NB4 (cell line): ENCODE results near the gene HSD11B1L.
A peak's percentile ranks its signal among the peaks of the same experiment; 100 is the strongest.

Source experiments
- DNase-seq: peaks from one replicate; pipeline ENCODE4 v3.0.0; 2010; ENCODE audit warnings: low read depth
- H3K4me3 ChIP-seq: one replicate; pipeline ENCODE4 v1.5.1; 2011; ENCODE audit warnings: mild to moderate bottlenecking, low read depth, low read length, moderate library complexity
- CTCF ChIP-seq: IDR thresholded peaks from one replicate; pipeline ENCODE4 v1.5.1; 2012; ENCODE audit warnings: low read depth, low read length
- MAX ChIP-seq: IDR thresholded peaks from 2 replicates; pipeline ENCODE4 v1.6.1; 2011; ENCODE audit warnings: low read depth, low read length
- MYC ChIP-seq: IDR thresholded peaks from 2 replicates; pipeline ENCODE4 v1.6.1; 2011; ENCODE audit warnings: low read depth, low read length
- POLR2A ChIP-seq: IDR thresholded peaks from 2 replicates; pipeline ENCODE4 v1.6.1; 2011; ENCODE audit warnings: mild to moderate bottlenecking; ENCODE audit not compliant: insufficient read length; ENCODE audit errors: extremely low read depth

HSD11B1L gene

GRCh38 chr19:5714816-5715215 lies 34.0 kb downstream of the HSD11B1L start:
- DNase-seq, result no peak
- TF ChIP-seq CTCF (no peak), MYC (no peak), MAX (no peak), POLR2A (no peak)
- H3K4me3 ChIP-seq, result no peak overlapping the region

GRCh38 chr19:5717215-5717935 lies 36.5 kb downstream of the HSD11B1L start:
- no peak for DNase-seq
- peak overlapping the region; percentile 90 for H3K4me3 ChIP-seq

GRCh38 chr19:5718037-5718578 lies 37.3 kb downstream of the HSD11B1L start:
- TF ChIP-seq MYC (no peak), POLR2A (no peak), MAX (no peak), CTCF (no peak)
- peak; percentile 20 for DNase-seq
- H3K4me3 ChIP-seq, result peak overlapping the region; percentile 90

More at GRCh38 chr19:5717215-5717935, 36.5 kb downstream of the HSD11B1L start:
- no peak for TF ChIP-seq MAX
- no peak for TF ChIP-seq MYC
- TF ChIP-seq CTCF, result no peak
- no peak for TF ChIP-seq POLR2A

GRCh38 chr19:5718579-5719273 lies 37.9 kb downstream of the HSD11B1L start:
- DNase-seq, result peak; percentile 77
- H3K4me3 ChIP-seq, result peak overlapping the region; percentile 90
- TF ChIP-seq CTCF, result no peak
- peak; percentile 14; the same call in 1 of the 2 replicates for TF ChIP-seq MYC
- TF ChIP-seq POLR2A, result peak; percentile 36
- TF ChIP-seq MAX, result no peak

- peak overlapping the region; percentile 90 for H3K4me3 ChIP-seq
- TF ChIP-seq POLR2A, result no peak
- 0 out of 2 replicates have a peak, but pooled peaks have one; percentile 12 for TF ChIP-seq MAX
- TF ChIP-seq CTCF, result no peak
- peak; percentile 38 for DNase-seq
Measured at GRCh38 chr19:5719274-5719960, 38.6 kb downstream of the HSD11B1L start.
